ENCODE measurements around the gene NFE2L1.
A peak's percentile ranks its signal among the peaks of the same experiment; 100 is the strongest.

NFE2L1 gene

DNA sequence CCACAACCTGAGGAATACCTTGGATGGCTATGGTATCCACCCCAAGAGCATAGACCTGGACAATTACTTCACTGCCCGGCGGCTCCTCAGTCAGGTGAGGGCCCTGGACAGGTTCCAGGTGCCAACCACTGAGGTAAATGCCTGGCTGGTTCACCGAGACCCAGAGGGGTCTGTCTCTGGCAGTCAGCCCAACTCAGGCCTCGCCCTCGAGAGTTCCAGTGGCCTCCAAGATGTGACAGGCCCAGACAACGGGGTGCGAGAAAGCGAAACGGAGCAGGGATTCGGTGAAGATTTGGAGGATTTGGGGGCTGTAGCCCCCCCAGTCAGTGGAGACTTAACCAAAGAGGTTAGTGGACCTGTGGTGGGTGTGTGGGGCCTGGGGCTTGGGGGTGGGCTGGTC is 3.1 kb downstream of the NFE2L1 start:
- H3K79me1 ChIP-seq (ENCODE audit: low read depth, low read length), result peaks cover 15% of the 10 kb centered on the region
- no peak overlapping the region for H3K14ac ChIP-seq (ENCODE audit: low read length)
- no peak overlapping the region for H2BK12ac ChIP-seq (ENCODE audit: low read length)
- H4K8ac ChIP-seq (ENCODE audit: low read depth, low read length), result no peak overlapping the region
- no peaks in the 10 kb centered on the region for H3K27me3 ChIP-seq (ENCODE audit: control insufficient read depth in 3 of 3, insufficient read depth in 3 of 3, low read depth in 1 of 3, low read length in 3 of 3)
- no peak overlapping the region for H3K4me2 ChIP-seq (ENCODE audit: insufficient read depth, low read length, poor library complexity, severe bottlenecking)
- H2BK15ac ChIP-seq (ENCODE audit: low read length), result no peak overlapping the region
- H3K27ac ChIP-seq (replicated peaks; ENCODE audit: low read length), result no peak overlapping the region
- H2AFZ ChIP-seq (ENCODE audit: low read length), result no peak overlapping the region
- no peaks in the 10 kb centered on the region for H3K9me3 ChIP-seq (replicated peaks in 1 of 2; ENCODE audit: control insufficient read depth in 2 of 2, insufficient read depth in 1 of 2, low read depth in 1 of 2, low read length in 2 of 2)
- DNase-seq (ENCODE audit: low spot score), result no peak
- no peak overlapping the region for H4K91ac ChIP-seq (ENCODE audit: low read depth, low read length, poor library complexity)
- H3K9ac ChIP-seq (ENCODE audit: low read depth, low read length, poor library complexity), result no peak overlapping the region
- peaks cover 26 to 59% of the 10 kb centered on the region in 2 donors for H3K36me3 ChIP-seq (replicated peaks in 1 of 2; ENCODE audit: control insufficient read depth in 2 of 2, insufficient read depth in 2 of 2, low read length in 2 of 2)
- no peak overlapping the region for H2BK120ac ChIP-seq (ENCODE audit: low read depth, low read length)
- H2BK5ac ChIP-seq (ENCODE audit: low read length), result no peak overlapping the region
- H3K4me1 ChIP-seq (ENCODE audit: control insufficient read depth in 2 of 2, insufficient read depth in 1 of 2, low read depth in 1 of 2, low read length in 2 of 2), result peaks cover 29 to 55% of the 10 kb centered on the region in 2 donors
- no peak overlapping the region for H3K18ac ChIP-seq (ENCODE audit: low read length)
- WGBS, 2 donors (ENCODE audit: extremely low coverage in 2 of 2, insufficient read length in 2 of 2, insufficient replicate concordance in 1 of 2), result no CpG with 5 or more reads among the region's 10 CpGs
- H3K23ac ChIP-seq (ENCODE audit: low read depth, low read length, poor library complexity), result no peak overlapping the region
- H2AK5ac ChIP-seq (ENCODE audit: low read depth, low read length), result no peak overlapping the region
- no peak overlapping the region for H3K4ac ChIP-seq (ENCODE audit: low read length)
- no peak overlapping the region for H3K4me3 ChIP-seq (ENCODE audit: low read length in 2 of 2)

DNA sequence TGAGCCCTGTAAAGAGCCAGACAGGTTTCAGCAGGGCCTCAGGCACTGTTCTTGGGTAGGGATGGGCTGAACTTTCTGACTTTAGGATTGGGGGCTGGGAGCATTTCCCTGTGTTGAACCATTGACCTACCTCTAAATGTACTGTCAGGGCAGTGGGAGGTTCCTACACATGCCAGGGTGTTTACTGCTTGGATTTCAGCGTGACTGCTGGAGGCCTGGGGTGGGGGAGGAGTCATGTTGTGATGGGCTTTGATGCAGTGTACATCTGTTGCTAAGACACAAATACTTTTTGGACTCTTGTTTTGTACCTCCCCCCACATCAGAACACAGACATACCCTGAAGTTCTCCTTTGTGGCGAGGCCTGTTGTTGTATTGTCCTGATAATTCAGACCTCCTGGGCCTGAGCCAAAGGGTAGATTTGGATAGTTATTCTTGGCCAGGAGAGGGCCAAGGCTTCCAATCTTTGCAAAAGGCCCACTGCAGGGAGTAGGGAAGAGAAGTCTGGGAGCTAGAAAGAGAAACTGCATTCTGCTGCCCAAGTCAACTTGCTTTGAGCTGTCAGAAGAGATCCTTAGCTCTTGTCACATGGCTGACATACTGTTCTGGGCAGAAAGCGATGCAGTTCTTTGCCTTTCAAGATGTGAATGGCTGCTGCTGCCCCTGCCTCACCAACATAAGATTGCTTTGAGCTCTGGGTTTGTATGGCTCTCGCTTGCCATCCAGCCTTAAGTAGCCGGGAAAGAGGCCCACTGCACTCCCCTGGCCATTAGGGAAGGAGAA is 3.7 kb downstream of the NFE2L1 start:
- Histone ChIP-seq H2BK12ac (ENCODE audit: low read length) (no peak overlapping the region), H4K8ac (ENCODE audit: low read depth, low read length) (no peak overlapping the region), H3K36me3 (replicated peaks in 1 of 2; ENCODE audit: control insufficient read depth in 2 of 2, insufficient read depth in 2 of 2, low read length in 2 of 2) (peaks cover 32 to 65% of the 10 kb centered on the region in 2 donors), H2BK5ac (ENCODE audit: low read length) (no peak overlapping the region), H3K23ac (ENCODE audit: low read depth, low read length, poor library complexity) (no peak overlapping the region), H3K4me2 (ENCODE audit: insufficient read depth, low read length, poor library complexity, severe bottlenecking) (no peak overlapping the region), H3K79me1 (ENCODE audit: low read depth, low read length) (peaks cover 16% of the 10 kb centered on the region), H2AFZ (ENCODE audit: low read length) (no peak overlapping the region), H3K9ac (ENCODE audit: low read depth, low read length, poor library complexity) (no peak overlapping the region), H4K91ac (ENCODE audit: low read depth, low read length, poor library complexity) (no peak overlapping the region), H2AK5ac (ENCODE audit: low read depth, low read length) (no peak overlapping the region), H3K27ac (replicated peaks; ENCODE audit: low read length) (no peak overlapping the region), H3K14ac (ENCODE audit: low read length) (no peak overlapping the region), H3K9me3 (replicated peaks in 1 of 2; ENCODE audit: control insufficient read depth in 2 of 2, insufficient read depth in 1 of 2, low read depth in 1 of 2, low read length in 2 of 2) (no peaks in the 10 kb centered on the region), H3K27me3 (ENCODE audit: control insufficient read depth in 3 of 3, insufficient read depth in 3 of 3, low read depth in 1 of 3, low read length in 3 of 3) (no peaks in the 10 kb centered on the region), H3K4me1 (ENCODE audit: control insufficient read depth in 2 of 2, insufficient read depth in 1 of 2, low read depth in 1 of 2, low read length in 2 of 2) (peaks cover 26 to 51% of the 10 kb centered on the region in 2 donors), H3K18ac (ENCODE audit: low read length) (no peak overlapping the region), H2BK120ac (ENCODE audit: low read depth, low read length) (no peak overlapping the region), H3K4me3 (ENCODE audit: low read length in 2 of 2) (no peak overlapping the region), H2BK15ac (ENCODE audit: low read length) (no peak overlapping the region), H3K4ac (ENCODE audit: low read length) (no peak overlapping the region)
- no peak for DNase-seq (ENCODE audit: low spot score)
- no CpG with 5 or more reads among the region's 5 CpGs for WGBS, 2 donors (ENCODE audit: extremely low coverage in 2 of 2, insufficient read length in 2 of 2, insufficient replicate concordance in 1 of 2)

DNA sequence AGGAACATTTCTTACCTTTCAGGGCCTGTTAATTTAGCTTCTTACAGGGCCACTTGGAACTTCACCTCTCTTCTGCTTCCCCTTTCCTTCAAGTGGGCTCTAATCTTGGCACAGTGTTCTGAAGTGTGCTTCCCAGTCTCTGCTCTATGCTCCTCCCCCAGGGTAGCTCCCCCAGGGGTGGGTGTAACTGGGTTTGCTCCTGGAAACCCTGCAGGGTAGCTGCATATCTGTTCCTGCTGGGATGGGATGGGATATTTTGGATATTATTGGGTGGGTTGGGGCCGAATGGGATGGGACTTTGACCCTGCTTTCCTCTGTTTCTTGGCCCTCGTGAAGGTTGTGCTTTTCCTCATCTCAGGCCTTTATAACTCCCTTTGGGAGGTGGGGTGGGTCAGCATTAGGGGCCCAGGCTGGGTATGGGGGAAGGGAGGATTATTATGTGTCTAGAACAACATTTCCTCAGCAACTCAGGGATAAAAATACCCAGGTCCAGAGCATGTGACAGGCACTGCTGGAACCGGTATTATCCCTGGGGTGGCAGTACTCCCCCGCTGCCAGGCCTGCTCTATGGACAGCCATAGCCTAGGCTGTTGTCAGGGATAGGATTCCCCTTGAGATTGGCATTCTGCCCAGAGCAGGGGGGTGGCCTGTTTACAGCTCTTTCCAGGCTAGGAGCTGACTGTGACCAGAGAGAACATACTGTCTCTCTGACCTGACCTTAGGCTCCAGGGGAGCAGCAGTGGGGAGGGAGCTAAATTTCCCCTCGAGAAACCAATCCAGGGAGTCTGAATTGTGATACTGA is 5.0 kb downstream of the NFE2L1 start:
- WGBS, 2 donors (ENCODE audit: extremely low coverage in 2 of 2, insufficient read length in 2 of 2, insufficient replicate concordance in 1 of 2), result no CpG with 5 or more reads among the region's 5 CpGs
- Histone ChIP-seq H2AK5ac (ENCODE audit: low read depth, low read length) (peak overlapping the region; percentile 7), H2AFZ (ENCODE audit: low read length) (no peak overlapping the region), H3K18ac (ENCODE audit: low read length) (no peak overlapping the region), H3K27ac (replicated peaks; ENCODE audit: low read length) (peak overlapping the region; percentile 62), H2BK5ac (ENCODE audit: low read length) (no peak overlapping the region), H3K9me3 (replicated peaks in 1 of 2; ENCODE audit: control insufficient read depth in 2 of 2, insufficient read depth in 1 of 2, low read depth in 1 of 2, low read length in 2 of 2) (no peaks in the 10 kb centered on the region), H3K4ac (ENCODE audit: low read length) (no peak overlapping the region), H2BK12ac (ENCODE audit: low read length) (no peak overlapping the region), H3K79me1 (ENCODE audit: low read depth, low read length) (peaks cover 12% of the 10 kb centered on the region), H3K4me1 (ENCODE audit: control insufficient read depth in 2 of 2, insufficient read depth in 1 of 2, low read depth in 1 of 2, low read length in 2 of 2) (peaks cover 26 to 51% of the 10 kb centered on the region in 2 donors), H3K4me2 (ENCODE audit: insufficient read depth, low read length, poor library complexity, severe bottlenecking) (no peak overlapping the region), H2BK120ac (ENCODE audit: low read depth, low read length) (no peak overlapping the region), H3K27me3 (ENCODE audit: control insufficient read depth in 3 of 3, insufficient read depth in 3 of 3, low read depth in 1 of 3, low read length in 3 of 3) (no peaks in the 10 kb centered on the region), H3K36me3 (replicated peaks in 1 of 2; ENCODE audit: control insufficient read depth in 2 of 2, insufficient read depth in 2 of 2, low read length in 2 of 2) (peaks cover 45 to 78% of the 10 kb centered on the region in 2 donors), H3K23ac (ENCODE audit: low read depth, low read length, poor library complexity) (no peak overlapping the region), H3K4me3 (ENCODE audit: low read length in 2 of 2) (no peak overlapping the region), H4K8ac (ENCODE audit: low read depth, low read length) (no peak overlapping the region), H2BK15ac (ENCODE audit: low read length) (no peak overlapping the region), H3K9ac (ENCODE audit: low read depth, low read length, poor library complexity) (no peak overlapping the region), H4K91ac (ENCODE audit: low read depth, low read length, poor library complexity) (no peak overlapping the region), H3K14ac (ENCODE audit: low read length) (no peak overlapping the region)
- DNase-seq (ENCODE audit: low spot score), result no peak

DNA sequence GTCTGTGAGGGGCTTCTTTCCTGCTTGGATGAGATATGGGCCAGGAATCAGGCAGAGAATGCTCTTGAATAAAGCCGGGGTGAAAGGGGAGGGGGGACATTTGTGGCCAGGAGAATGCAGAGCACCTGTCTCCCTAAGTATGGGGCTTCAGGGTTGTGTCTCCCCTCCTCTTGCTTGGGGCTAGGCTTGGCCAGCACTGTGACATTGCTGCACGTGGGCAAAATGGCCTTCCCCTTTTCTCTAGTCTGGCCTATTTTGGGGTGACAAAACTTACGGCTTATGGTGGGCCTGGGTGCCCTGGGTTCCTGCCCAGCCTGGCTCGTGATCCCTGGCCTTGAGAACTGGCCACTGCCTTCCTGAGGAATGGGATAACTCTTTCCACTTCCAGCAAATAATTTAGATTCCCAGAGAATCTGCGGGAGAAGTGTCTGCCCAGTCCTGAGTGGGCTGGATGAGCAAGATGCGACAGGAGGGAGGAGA is 5.6 kb downstream of the NFE2L1 start:
- H2BK5ac ChIP-seq (ENCODE audit: low read length), result no peak overlapping the region
- H2BK12ac ChIP-seq (ENCODE audit: low read length), result no peak overlapping the region
- no peak overlapping the region for H4K8ac ChIP-seq (ENCODE audit: low read depth, low read length)
- DNase-seq (ENCODE audit: low spot score), result no peak
- peaks cover 51 to 84% of the 10 kb centered on the region in 2 donors for H3K36me3 ChIP-seq (replicated peaks in 1 of 2; ENCODE audit: control insufficient read depth in 2 of 2, insufficient read depth in 2 of 2, low read length in 2 of 2)
- H2AFZ ChIP-seq (ENCODE audit: low read length), result no peak overlapping the region
- no peak overlapping the region for H2BK120ac ChIP-seq (ENCODE audit: low read depth, low read length)
- peaks cover 12% of the 10 kb centered on the region for H3K79me1 ChIP-seq (ENCODE audit: low read depth, low read length)
- peak overlapping the region; percentile 62 for H3K27ac ChIP-seq (replicated peaks; ENCODE audit: low read length)
- no peak overlapping the region for H3K4me2 ChIP-seq (ENCODE audit: insufficient read depth, low read length, poor library complexity, severe bottlenecking)
- no peak overlapping the region for H2BK15ac ChIP-seq (ENCODE audit: low read length)
- peak overlapping the region; percentile 39 for H3K23ac ChIP-seq (ENCODE audit: low read depth, low read length, poor library complexity)
- no peak overlapping the region for H3K4ac ChIP-seq (ENCODE audit: low read length)
- no peak overlapping the region for H3K4me3 ChIP-seq (ENCODE audit: low read length in 2 of 2)
- peak overlapping the region; percentile 30 for H3K18ac ChIP-seq (ENCODE audit: low read length)
- H2AK5ac ChIP-seq (ENCODE audit: low read depth, low read length), result peak overlapping the region; percentile 32
- H3K9ac ChIP-seq (ENCODE audit: low read depth, low read length, poor library complexity), result peak overlapping the region; percentile 53
- H4K91ac ChIP-seq (ENCODE audit: low read depth, low read length, poor library complexity), result no peak overlapping the region
- no peaks in the 10 kb centered on the region for H3K27me3 ChIP-seq (ENCODE audit: control insufficient read depth in 3 of 3, insufficient read depth in 3 of 3, low read depth in 1 of 3, low read length in 3 of 3)
- H3K4me1 ChIP-seq (ENCODE audit: control insufficient read depth in 2 of 2, insufficient read depth in 1 of 2, low read depth in 1 of 2, low read length in 2 of 2), result peaks cover 26 to 51% of the 10 kb centered on the region in 2 donors
- no CpG with 5 or more reads among the region's 6 CpGs for whole genome bisulfite sequencing, 2 donors (ENCODE audit: extremely low coverage in 2 of 2, insufficient read length in 2 of 2, insufficient replicate concordance in 1 of 2)
- no peaks in the 10 kb centered on the region for H3K9me3 ChIP-seq (replicated peaks in 1 of 2; ENCODE audit: control insufficient read depth in 2 of 2, insufficient read depth in 1 of 2, low read depth in 1 of 2, low read length in 2 of 2)
- no peak overlapping the region for H3K14ac ChIP-seq (ENCODE audit: low read length)
